Left lung (tissue), 10 donors: ENCODE measurements around the gene AEBP1. TPM values are rescaled to one million over a fixed set of nuclear protein-coding genes. Genes with fewer than 3 reads are reported as not detected.

Experiments
- ATAC-seq: fragments of 200-7000 bp; cut with Tn5 transposase; one replicate; pipeline ENCODE4 v1.9.1; 2020; ENCODE audit warnings: moderate library complexity
- DNase-seq, 4 donors: peaks; one replicate each; pipeline ENCODE4 v3.0.0-alpha.2; 2013 to 2020
- H3K27ac ChIP-seq, 2 donors: fragments of 200-600 bp; sonication (generic) in 1 of 2; one replicate each; pipeline versions ENCODE4 v1.5.0 to v1.8.0; 2020 to 2021
- H3K27me3 ChIP-seq, 2 donors: fragments of 200-600 bp; sonication (generic) in 1 of 2; one replicate each; pipeline versions ENCODE4 v1.5.0 to v1.8.0; 2020 to 2021
- H3K36me3 ChIP-seq, 2 donors: fragments of 200-600 bp; sonication (generic) in 1 of 2; one replicate each; pipeline versions ENCODE4 v1.5.0 to v1.8.0; 2020 to 2021
- H3K4me1 ChIP-seq, 2 donors: fragments of 200-600 bp; one replicate each; pipeline ENCODE4 v1.8.0; 2021
- H3K4me3 ChIP-seq, 2 donors: fragments of 200-600 bp; sonication (generic) in 1 of 2; one replicate each; pipeline versions ENCODE4 v1.5.0 to v1.8.0; 2020 to 2021; ENCODE audit warnings: mild to moderate bottlenecking in 1 of 2
- H3K9me3 ChIP-seq, 2 donors: fragments of 200-600 bp; sonication (generic) in 1 of 2; one replicate each; pipeline versions ENCODE4 v1.5.0 to v1.8.0; 2020 to 2021
- CTCF ChIP-seq, 2 donors: fragments of 200-600 bp; sonication (generic) in 1 of 2; IDR thresholded peaks; one replicate each; pipeline versions ENCODE4 v1.5.0 to v1.8.0; 2021; ENCODE audit warnings: antibody characterized with exemption in 2 of 2
- intact Hi-C, 2 donors: fragments of 100-400 bp; cut with DNase I; formaldehyde crosslinking; loops; one replicate each; pipeline versions ENCODE4 v1.11.2 to v1.14.2; 2022
- polyA plus RNA-seq, 6 donors: library from polyadenylated mRNA; unstranded; fragments of 120-200 nt; gene quantifications; one replicate each; pipeline ENCODE4 v1.2.1, GENCODE V29; 2013; ENCODE audit not compliant: insufficient read length in 6 of 6
- total RNA-seq, 2 donors: library from RNA; stranded (reverse); fragmentation: NEBNext Ultra II Directional; extraction: Animal tissue kit (Norgen Biotek cat#: 25700); gene quantifications; one replicate each; pipeline ENCODE4 v1.2.1, GENCODE V29; 2021
- donor health status: DM: no; HTN: yes; CAD: no.
- donor health status: DM: no; HTN: no; CAD: no.

AEBP1 gene
- total and polyA plus RNA-seq, 8 donors: 53.6 to 195 (median 64.7) TPM

- no peak for TF ChIP-seq CTCF (IDR thresholded peaks at IDR 0.05)
- peaks cover 12 to 66% of the 10 kb centered on the region in 2 donors for H3K27me3 ChIP-seq
- peak in 1 of 4 donors; percentile 12 for DNase-seq
- peaks cover 11 to 14% of the 10 kb centered on the region in 2 donors for H3K4me1 ChIP-seq
- intact Hi-C loops: no loop called here
- no peaks in the 10 kb centered on the region for H3K36me3 ChIP-seq
- no peaks in the 10 kb centered on the region for H3K9me3 ChIP-seq
- no peak for ATAC-seq
- H3K27ac ChIP-seq: no peak overlapping the region
- no peak overlapping the region for H3K4me3 ChIP-seq
Observed at GRCh38 chr7:44144426-44144967, 40.4 kb downstream of the AEBP1 start.

GRCh38 chr7:44144968-44145478, 40.9 kb downstream of the AEBP1 start:
- ATAC-seq (no peak), DNase-seq (peak in 1 of 4 donors; percentile 29)
- Histone ChIP-seq H3K4me1 (peaks cover 11 to 14% of the 10 kb centered on the region in 2 donors), H3K27ac (no peak overlapping the region), H3K9me3 (no peaks in the 10 kb centered on the region), H3K27me3 (peaks cover 12 to 66% of the 10 kb centered on the region in 2 donors), H3K36me3 (no peaks in the 10 kb centered on the region), H3K4me3 (no peak overlapping the region)
- TF ChIP-seq CTCF (IDR thresholded peaks at IDR 0.05): no peak
- intact Hi-C loops: no loop called here

- peak; percentile 21 for ATAC-seq
Observed at GRCh38 chr7:44145479-44145968, 41.4 kb downstream of the AEBP1 start.

GRCh38 chr7:44145969-44146911, 42.1 kb downstream of the AEBP1 start:
- ATAC-seq (peak; percentile 92), DNase-seq (peak; percentile 54 to 91 (median 80))
- H3K9me3 ChIP-seq: no peaks in the 10 kb centered on the region
- no peaks in the 10 kb centered on the region for H3K36me3 ChIP-seq
- TF ChIP-seq CTCF (IDR thresholded peaks at IDR 0.05): no peak
- intact Hi-C loops: no loop called here
- peaks cover 12 to 66% of the 10 kb centered on the region in 2 donors for H3K27me3 ChIP-seq
- H3K4me3 ChIP-seq: peak overlapping the region in 1 of 2 donors; percentile 28
- no peak overlapping the region for H3K27ac ChIP-seq
- H3K4me1 ChIP-seq: peaks cover 11 to 14% of the 10 kb centered on the region in 2 donors

More at GRCh38 chr7:44145479-44145968, 41.4 kb downstream of the AEBP1 start:
- H3K27me3 ChIP-seq: peaks cover 12 to 66% of the 10 kb centered on the region in 2 donors
- DNase-seq: peak in 2 of 4 donors; percentile 27 to 40
- no peak for TF ChIP-seq CTCF (IDR thresholded peaks at IDR 0.05)
- intact Hi-C loops: no loop called here
- H3K27ac ChIP-seq: no peak overlapping the region
- no peaks in the 10 kb centered on the region for H3K9me3 ChIP-seq
- no peaks in the 10 kb centered on the region for H3K36me3 ChIP-seq
- peaks cover 11 to 14% of the 10 kb centered on the region in 2 donors for H3K4me1 ChIP-seq
- peak overlapping the region in 1 of 2 donors; percentile 28 for H3K4me3 ChIP-seq
